A549 (cell line): Measurements from ENCODE around the gene CD69. TPM values are rescaled to one million over a fixed set of nuclear protein-coding genes. Genes with fewer than 3 reads are reported as not detected.

Experiments
- ATAC-seq, 2 experiments: fragments of 200-7000 bp in 1 of 2; fragments of >200 bp in 1 of 2; cut with Nextera tagmentation in 1 of 2; cut with Tn5 transposase in 1 of 2; 3 replicates each; pipeline versions ENCODE4 v1.8.0 to v1.9.1; 2018 to 2020; ENCODE audit warnings: mild to moderate bottlenecking in 1 of 2, moderate library complexity in 1 of 2
- CTCF ChIA-PET: fragments of 300-600 bp; sonication (Branson Sonifier 250); formaldehyde crosslinking; extraction: SDS; loops from one replicate; lab custom pipeline; 2021; ENCODE audit warnings: antibody characterized with exemption, inconsistent platforms; lab: Yijun Ruan, JAX
- POLR2A ChIA-PET: fragments of 350-600 bp; formaldehyde crosslinking; extraction: SDS; loops from one replicate; lab custom pipeline; 2021; ENCODE audit warnings: antibody characterized with exemption, inconsistent platforms; lab: Yijun Ruan, JAX
- DNase-seq, 2 experiments: peaks; one replicate each; pipeline versions ENCODE4 v3.0.0 to v3.0.0-alpha.2; 2011 to 2016; ENCODE audit warnings: low read depth in 1 of 2, low spot score in 1 of 2
- FAIRE-seq: peaks from 2 replicates; lab custom pipeline; 2011; peaks lifted over from hg19 to GRCh38; lab: Jason Lieb, UNC
- H3K27ac ChIP-seq, 2 experiments: fragments of >200 bp; sonication (Bioruptor Twin); formaldehyde crosslinking; 3 replicates each; pipeline ENCODE4 v1.5.1; 2016 to 2017
- H3K4me1 ChIP-seq: fragments of >200 bp; sonication (Bioruptor Twin); formaldehyde crosslinking; 3 replicates; pipeline ENCODE4 v1.6.1; 2016
- H3K4me2 ChIP-seq: fragments of >200 bp; sonication (Bioruptor Twin); formaldehyde crosslinking; 3 replicates; pipeline ENCODE4 v1.6.1; 2016
- H3K4me3 ChIP-seq: fragments of >200 bp; sonication (Bioruptor Twin); formaldehyde crosslinking; 3 replicates; pipeline ENCODE4 v1.5.1; 2016
- H3K9me3 ChIP-seq: fragments of >200 bp; sonication (Bioruptor Twin); formaldehyde crosslinking; 3 replicates; pipeline ENCODE4 v1.6.1; 2016
- ATOH8 ChIP-seq: fragments of 250-450 bp; sonication (Bioruptor Pico); IDR thresholded peaks from 2 replicates; pipeline ENCODE4 v1.5.0; 2020; ENCODE audit warnings: low read depth, mild to moderate bottlenecking, moderate library complexity
- BCL3 ChIP-seq: fragments of >200 bp; sonication (Bioruptor Twin); formaldehyde crosslinking; IDR thresholded peaks from 3 replicates; pipeline ENCODE4 v1.6.1; 2016
- CBX8 ChIP-seq: fragments of 200-600 bp; sonication (generic); IDR thresholded peaks from 2 replicates; pipeline ENCODE4 v1.6.1; 2016
- CEBPB ChIP-seq, 2 experiments: fragments of >200 bp in 1 of 2; sonication (Bioruptor Twin) in 1 of 2; formaldehyde crosslinking in 1 of 2; IDR thresholded peaks; 2 replicates each; pipeline ENCODE4 v1.6.1; 2012 to 2016
- CTCF ChIP-seq: fragments of >200 bp; sonication (Bioruptor Twin); formaldehyde crosslinking; IDR thresholded peaks from 3 replicates; pipeline ENCODE4 v1.5.1; 2016
- EP300 ChIP-seq, 2 experiments: fragments of >200 bp; sonication (Bioruptor Twin); formaldehyde crosslinking; IDR thresholded peaks; 2 replicates in 1 of 2; 3 replicates in 1 of 2; pipeline ENCODE4 v1.6.1; 2016 to 2017
- GATA3 ChIP-seq: IDR thresholded peaks from 2 replicates; pipeline ENCODE4 v1.6.1; 2012; ENCODE audit warnings: borderline replicate concordance
- HDAC2 ChIP-seq: fragments of 200-600 bp; sonication (generic); IDR thresholded peaks from 2 replicates; pipeline ENCODE4 v1.6.1; 2016
- HEYL ChIP-seq: fragments of 250-450 bp; sonication (Bioruptor Pico); IDR thresholded peaks from 2 replicates; pipeline ENCODE4 v1.8.0; 2021; ENCODE audit warnings: mild to moderate bottlenecking, moderate library complexity
- HOXA7 ChIP-seq: fragments of 250-450 bp; sonication (Bioruptor Pico); IDR thresholded peaks from 2 replicates; pipeline ENCODE4 v1.5.0; 2020; ENCODE audit warnings: mild to moderate bottlenecking, moderate library complexity
- MYC ChIP-seq: IDR thresholded peaks from 2 replicates; pipeline ENCODE4 v1.6.1; 2012; ENCODE audit warnings: mild to moderate bottlenecking, inconsistent platforms, low read length, improper control_type of control experiment, borderline replicate concordance
- POLR2A ChIP-seq: IDR thresholded peaks from 2 replicates; pipeline ENCODE4 v1.6.1; 2012; ENCODE audit warnings: mild to moderate bottlenecking, low read length
- RARB ChIP-seq: fragments of 250-450 bp; sonication (Bioruptor Pico); IDR thresholded peaks from 2 replicates; pipeline ENCODE4 v1.8.0; 2021; ENCODE audit warnings: mild to moderate bottlenecking, moderate library complexity
- TP53 ChIP-seq: fragments of 250-450 bp; sonication (Bioruptor Pico); IDR thresholded peaks from 2 replicates; pipeline ENCODE4 v1.5.0; 2021; ENCODE audit warnings: mild to moderate bottlenecking, moderate library complexity
- USF2 ChIP-seq: fragments of 450-650 bp; IDR thresholded peaks from 2 replicates; pipeline ENCODE4 v1.6.1; 2014; ENCODE audit warnings: antibody characterized with exemption
- ZNF302 ChIP-seq: fragments of 250-450 bp; sonication (Bioruptor Pico); IDR thresholded peaks from 2 replicates; pipeline ENCODE4 v1.9.0; 2021; ENCODE audit warnings: inconsistent platforms, mild to moderate bottlenecking, moderate library complexity
- ZSCAN20 ChIP-seq: fragments of 250-450 bp; sonication (Bioruptor Pico); IDR thresholded peaks from 2 replicates; pipeline ENCODE4 v1.8.0; 2022; ENCODE audit warnings: mild to moderate bottlenecking, moderate library complexity
- WGBS: methylation state at CpG from one replicate; pipeline ENCODE4 v1.1.6; 2017; ENCODE audit errors: missing lambda C conversion rate; 5-methylcytosine and 5-hydroxymethylcytosine counted together
- polyA plus RNA-seq, 4 experiments: library from polyadenylated mRNA; depleted of rRNA in 3 of 4; stranded (reverse); fragments of >200 nt; fragmentation: RNase III in 1 of 4; extraction: RNeasy Plus Mini Kit Qiagen cat#74134 plus additional on column Dnase treatment in 1 of 4; gene quantifications; 2 replicates in 3 of 4; 3 replicates in 1 of 4; pipeline ENCODE4 v1.2.3, GENCODE V29; 2011 to 2017
- TF ChIP-seq, protein P1 (sequence below): IDR thresholded peaks from 2 replicates; pipeline ENCODE4 v1.6.1; 2012
- TF ChIP-seq, protein P2 (sequence below): fragments of 150-350 bp; IDR thresholded peaks from 2 replicates; pipeline ENCODE4 v1.6.1; 2014; ENCODE audit warnings: low read depth, mild to moderate bottlenecking, low read length
- TF ChIP-seq, protein P3 (sequence below): fragments of >200 bp; sonication (Bioruptor Twin); formaldehyde crosslinking; IDR thresholded peaks from 2 replicates; pipeline ENCODE4 v1.6.1; 2016

The CD69 gene
- polyA plus RNA-seq, 2 of the 4 experiments (the other 2 are of a cell fraction): not detected

- TF ChIP-seq CTCF (no peak), HEYL (CRISPR knock-in tag) (no peak), MYC (no peak), GATA3 (peak; percentile 56; the same call in 1 of the 2 replicates), ATOH8 (CRISPR knock-in tag) (no peak), EP300 (IDR thresholded peaks at IDR 0.05) (peak; percentile 32 to 40; a peak in 2 of 5 replicates), CEBPB (IDR thresholded peaks at IDR 0.05) (peak; percentile 96 to 99), USF2 (no peak), HOXA7 (no peak), BCL3 (no peak; the same call in 2 of the 3 replicates), POLR2A (no peak)
- TF ChIP-seq, protein P1, sequence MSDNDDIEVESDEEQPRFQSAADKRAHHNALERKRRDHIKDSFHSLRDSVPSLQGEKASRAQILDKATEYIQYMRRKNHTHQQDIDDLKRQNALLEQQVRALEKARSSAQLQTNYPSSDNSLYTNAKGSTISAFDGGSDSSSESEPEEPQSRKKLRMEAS: 0 out of 2 replicates have a peak, but pooled peaks have one; percentile 19
- TF ChIP-seq, protein P2, sequence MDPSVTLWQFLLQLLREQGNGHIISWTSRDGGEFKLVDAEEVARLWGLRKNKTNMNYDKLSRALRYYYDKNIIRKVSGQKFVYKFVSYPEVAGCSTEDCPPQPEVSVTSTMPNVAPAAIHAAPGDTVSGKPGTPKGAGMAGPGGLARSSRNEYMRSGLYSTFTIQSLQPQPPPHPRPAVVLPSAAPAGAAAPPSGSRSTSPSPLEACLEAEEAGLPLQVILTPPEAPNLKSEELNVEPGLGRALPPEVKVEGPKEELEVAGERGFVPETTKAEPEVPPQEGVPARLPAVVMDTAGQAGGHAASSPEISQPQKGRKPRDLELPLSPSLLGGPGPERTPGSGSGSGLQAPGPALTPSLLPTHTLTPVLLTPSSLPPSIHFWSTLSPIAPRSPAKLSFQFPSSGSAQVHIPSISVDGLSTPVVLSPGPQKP: no peak
These were observed 39.2 kb downstream of the CD69 start (continued) for GRCh38 chr12:9721394-9722092.

DNA sequence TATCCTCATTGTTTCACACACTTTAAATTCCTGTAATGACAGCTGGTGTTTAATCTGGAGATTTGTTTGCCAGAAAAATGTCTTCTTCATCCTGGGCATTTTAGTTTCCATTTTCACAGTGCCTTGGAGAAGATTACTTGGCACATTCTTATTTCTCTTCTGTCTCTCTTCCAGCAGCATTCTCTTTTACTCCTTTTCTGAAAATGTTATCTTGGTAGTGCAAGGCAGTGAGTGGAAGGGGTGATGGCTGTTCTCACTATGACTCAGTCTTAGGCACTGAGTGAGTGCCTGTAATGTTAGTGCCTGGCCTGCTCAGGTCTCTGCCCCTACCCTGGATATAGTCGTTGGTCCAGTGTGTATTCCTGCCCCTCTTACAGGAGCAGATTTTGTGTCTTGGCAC is 40.9 kb downstream of the CD69 start:
- H3K4me1 ChIP-seq: peaks cover 35% of the 10 kb centered on the region
- POLR2A ChIA-PET: no interaction called here
- CTCF ChIA-PET: no interaction called here
- no peak overlapping the region for H3K4me3 ChIP-seq
- FAIRE-seq: no peak
- H3K27ac ChIP-seq: peak overlapping the region; percentile 19 to 57; a peak in 5 of 6 replicates
- H3K4me2 ChIP-seq: no peak overlapping the region
- DNase-seq: no peak
- no peaks in the 10 kb centered on the region for H3K9me3 ChIP-seq
- WGBS: 93% methylated on average over 1 of the region's 1 CpG
- TF ChIP-seq HDAC2 (no peak), TP53 (no peak), ZNF302 (no peak), RARB (no peak), ZSCAN20 (CRISPR knock-in tag) (no peak), GATA3 (no peak), CBX8 (no peak)
- TF ChIP-seq, protein P3, sequence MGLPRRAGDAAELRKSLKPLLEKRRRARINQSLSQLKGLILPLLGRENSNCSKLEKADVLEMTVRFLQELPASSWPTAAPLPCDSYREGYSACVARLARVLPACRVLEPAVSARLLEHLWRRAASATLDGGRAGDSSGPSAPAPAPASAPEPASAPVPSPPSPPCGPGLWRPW: no peak
- TF ChIP-seq, protein P2: no peak
- TF ChIP-seq, protein P1: no peak
- ATAC-seq: no peak
